GM21619 (cell line): ENCODE measurements around the gene CNGB1.
A peak's percentile ranks its signal among the peaks of the same experiment; 100 is the strongest.
"Not testable (repeated sequence)": the region's sequence is repeated elsewhere in the genome, so short reads cannot be mapped to it uniquely, and the experiment has no call there.

Experiments
- ATAC-seq: cut with Tn5 transposase; IDR thresholded peaks from one replicate; pipeline ENCODE4 v1.9.1; 2021; ENCODE audit not compliant: unreplicated experiment

Gene CNGB1

DNA sequence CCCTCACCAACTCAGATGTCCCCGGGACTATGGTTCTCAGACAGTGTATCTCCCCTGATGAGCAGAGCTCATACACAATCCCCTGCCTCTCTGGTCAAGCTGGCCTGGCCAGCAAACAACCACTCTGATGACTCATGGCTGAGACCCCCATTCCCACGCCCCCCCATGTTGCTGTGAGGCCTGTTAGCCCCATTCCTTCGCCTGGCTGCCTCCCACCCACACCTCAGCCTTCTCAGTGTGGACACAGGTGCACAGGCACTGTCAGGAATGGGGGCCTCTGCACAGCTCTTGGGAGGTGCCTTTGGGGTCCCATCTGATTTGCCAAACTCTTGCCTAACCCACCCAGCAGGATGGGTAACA lies 80.2 kb downstream of the CNGB1 start:
- no peak for ATAC-seq

GRCh38 chr16:57889960-57890751 lies 80.8 kb downstream of the CNGB1 start:
- ATAC-seq = no peak

DNA sequence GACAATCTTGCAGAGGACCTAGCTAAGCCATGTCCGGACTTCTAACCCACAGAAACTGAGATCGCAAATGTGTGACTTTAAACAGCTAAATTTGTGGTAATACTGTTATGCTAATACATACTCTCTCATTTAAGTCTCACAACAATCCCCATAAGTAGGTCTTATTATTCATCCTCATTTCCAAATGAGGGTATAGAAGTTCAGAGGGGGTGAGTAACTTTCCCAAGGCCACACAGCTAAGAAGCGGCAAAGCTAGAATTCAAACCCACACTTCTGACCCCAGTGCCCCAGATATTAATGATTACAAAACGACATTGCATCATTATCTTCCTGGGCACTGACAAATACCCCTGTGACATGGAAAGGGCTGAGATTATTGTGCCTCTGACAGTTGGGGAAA lies 81.4 kb downstream of the CNGB1 start:
- no peak for ATAC-seq

DNA sequence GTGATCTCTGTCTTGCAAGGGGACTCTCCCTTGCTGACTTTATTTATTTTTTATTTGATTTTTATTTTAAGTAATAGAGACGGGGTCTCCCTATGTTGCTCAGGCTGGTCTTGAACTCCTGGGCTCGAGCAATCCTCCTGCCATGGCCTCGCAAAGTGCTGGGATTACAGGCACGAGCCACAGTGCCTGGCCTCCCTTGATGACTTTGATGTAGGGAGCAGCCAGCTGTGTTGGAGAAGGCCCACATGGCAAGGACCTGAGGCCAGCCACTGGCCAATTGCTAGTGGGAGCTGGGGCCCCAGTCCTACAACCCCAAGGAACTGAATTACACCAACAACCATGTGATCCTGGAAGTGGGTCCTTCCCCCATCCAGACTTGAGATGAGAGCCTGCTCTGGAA lies 81.8 kb downstream of the CNGB1 start:
- ATAC-seq = no peak

DNA sequence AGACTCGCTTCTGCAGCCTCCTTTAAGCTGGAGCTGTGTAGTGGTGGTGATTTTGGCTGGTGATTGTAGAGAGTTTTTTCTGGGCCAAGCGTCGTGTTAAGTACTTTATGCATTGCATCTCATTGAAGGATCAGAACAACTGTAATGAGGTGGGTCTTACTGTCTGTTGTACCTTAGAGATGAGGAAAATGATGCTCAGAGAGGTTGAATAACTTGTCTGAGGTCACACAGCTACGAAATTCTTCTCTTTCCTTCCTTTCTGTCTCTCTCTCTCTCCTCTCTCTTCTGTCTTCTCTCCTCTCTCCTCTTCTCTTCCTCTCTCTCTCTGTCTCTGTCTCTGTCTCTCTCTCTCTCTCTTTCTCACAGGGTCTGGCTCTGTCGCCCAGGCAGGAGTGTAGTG lies 82.8 kb downstream of the CNGB1 start:
- no peak for ATAC-seq

DNA sequence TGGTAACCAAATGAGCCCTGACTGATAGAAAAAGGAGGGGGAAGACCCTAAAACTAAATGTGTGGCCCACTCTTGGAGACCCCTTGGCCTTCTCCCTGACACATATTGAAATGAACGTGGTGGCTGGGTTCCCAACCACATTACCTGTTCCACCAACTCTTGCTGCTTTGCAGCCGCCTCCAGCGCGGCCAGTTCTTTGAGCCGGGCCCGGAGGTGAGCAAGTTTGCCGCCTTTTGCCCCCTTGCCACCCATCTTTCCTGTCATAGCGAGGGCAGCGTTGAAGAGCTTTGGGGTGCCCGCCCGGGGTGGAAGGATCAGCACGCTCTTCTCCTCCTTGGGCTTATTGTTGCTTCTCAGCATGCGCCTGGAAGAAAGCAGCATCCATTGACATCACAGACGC lies 83.2 kb downstream of the CNGB1 start:
- ATAC-seq = no peak

- no peak for ATAC-seq
Observed at GRCh38 chr16:57886427-57886826, 84.5 kb downstream of the CNGB1 start.

DNA sequence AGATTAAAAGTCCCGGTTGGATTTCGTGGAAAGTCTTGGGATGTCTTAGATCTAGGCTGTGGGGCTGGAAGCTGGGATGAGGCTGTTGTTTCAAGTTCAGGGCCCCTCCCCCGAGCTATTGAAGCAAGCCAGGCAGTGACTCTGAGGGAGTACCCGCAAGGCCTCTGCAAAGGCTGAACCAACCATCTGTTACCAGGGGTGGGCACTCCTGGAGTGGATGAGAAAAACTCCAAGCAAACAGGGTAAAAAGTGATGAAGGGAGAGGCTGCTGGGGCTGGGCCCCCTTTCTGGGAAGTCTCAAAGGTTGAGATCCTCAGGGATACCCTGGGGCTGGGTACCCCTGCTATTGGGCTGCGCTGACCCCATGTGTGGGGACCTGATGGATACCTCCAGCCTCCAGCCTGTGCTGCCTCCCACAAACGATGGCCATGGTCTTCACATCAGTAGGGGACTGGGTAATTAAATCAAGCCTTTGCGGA lies 86.2 kb downstream of the CNGB1 start:
- no peak for ATAC-seq

- no peak for ATAC-seq
Observed at GRCh38 chr16:57883953-57884654, 86.8 kb downstream of the CNGB1 start.

DNA sequence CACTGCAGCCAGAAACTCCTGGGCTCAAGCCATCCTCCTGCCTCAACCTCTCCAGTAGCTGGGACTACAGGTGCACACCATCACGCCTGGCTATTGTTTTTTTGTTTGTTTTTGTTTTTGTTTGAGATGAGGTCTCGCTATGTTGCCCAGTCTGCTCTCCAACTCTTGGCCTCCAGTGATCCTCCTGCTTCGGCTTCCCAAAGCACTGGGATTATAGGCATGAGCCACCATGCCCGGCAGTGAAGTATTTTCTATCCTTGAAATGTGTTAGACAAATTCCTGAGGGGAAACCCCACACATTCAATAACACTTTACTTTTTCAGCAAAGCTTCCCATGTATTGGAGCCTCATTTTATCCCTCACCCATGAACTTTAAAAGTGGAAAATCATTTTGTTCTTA lies 87.4 kb downstream of the CNGB1 start:
- ATAC-seq = no peak

DNA sequence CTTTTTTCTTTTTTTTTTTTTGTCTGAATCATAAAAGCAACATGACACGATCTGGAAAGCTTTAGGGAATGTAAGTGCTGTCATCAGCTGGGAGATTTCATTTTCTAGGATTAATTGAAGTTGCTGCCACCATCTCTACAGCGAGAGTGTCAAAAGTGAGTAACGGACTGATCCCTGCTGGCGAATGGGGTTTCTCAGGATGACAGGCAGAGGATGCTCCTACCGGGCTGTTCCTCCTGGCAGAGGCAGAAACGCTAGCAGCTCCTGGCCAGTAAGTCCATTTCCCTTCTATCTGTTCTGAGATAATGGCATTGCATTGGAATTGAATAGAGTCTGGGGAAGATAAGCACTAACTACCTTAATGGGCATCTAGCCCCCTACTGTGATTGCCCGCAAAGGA lies 88.1 kb downstream of the CNGB1 start:
- ATAC-seq = no peak

DNA sequence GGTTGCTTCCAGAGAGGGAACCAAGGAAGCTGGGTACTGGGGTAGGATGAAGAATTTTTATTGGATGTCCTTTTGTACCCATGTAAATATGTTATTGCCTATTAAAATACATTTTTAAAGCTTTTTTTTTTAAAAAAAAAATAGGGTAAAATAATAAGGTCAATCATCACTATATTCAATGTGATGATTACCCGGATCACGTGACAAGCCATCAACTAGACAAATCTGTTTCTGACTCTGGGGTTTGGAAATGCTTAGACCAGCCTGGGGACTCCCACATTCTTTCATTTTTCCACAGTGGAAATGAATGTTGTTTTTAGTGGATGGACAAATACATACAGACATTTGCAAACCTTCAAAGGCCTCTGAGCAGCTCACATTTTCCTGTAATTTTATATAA lies 88.7 kb downstream of the CNGB1 start:
- no peak for ATAC-seq

DNA sequence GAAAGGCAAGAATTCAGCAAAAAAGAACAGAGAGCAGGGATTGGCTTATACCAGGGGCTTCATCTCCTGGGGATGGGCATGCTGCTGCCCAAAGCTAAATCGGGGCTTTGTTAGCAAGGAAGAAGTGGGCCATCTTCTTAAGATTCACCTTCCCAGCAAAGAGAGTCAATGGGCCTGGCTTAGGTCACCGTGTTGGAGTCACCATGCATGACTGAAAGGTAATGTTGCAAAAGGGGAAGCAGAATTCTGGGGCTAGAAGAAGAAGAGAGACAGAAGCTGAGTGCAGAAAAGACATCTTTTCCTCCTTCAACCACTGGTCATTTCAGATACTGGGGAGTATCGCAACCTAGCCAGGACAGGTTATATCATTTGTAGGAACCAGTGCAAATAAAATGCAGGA lies 92.3 kb downstream of the CNGB1 start:
- ATAC-seq = no peak

- peak; percentile 77 for ATAC-seq
Observed at GRCh38 chr16:57876210-57876609, 94.7 kb downstream of the CNGB1 start.

GRCh38 chr16:57875347-57875746 lies 95.6 kb downstream of the CNGB1 start:
- no peak for ATAC-seq

DNA sequence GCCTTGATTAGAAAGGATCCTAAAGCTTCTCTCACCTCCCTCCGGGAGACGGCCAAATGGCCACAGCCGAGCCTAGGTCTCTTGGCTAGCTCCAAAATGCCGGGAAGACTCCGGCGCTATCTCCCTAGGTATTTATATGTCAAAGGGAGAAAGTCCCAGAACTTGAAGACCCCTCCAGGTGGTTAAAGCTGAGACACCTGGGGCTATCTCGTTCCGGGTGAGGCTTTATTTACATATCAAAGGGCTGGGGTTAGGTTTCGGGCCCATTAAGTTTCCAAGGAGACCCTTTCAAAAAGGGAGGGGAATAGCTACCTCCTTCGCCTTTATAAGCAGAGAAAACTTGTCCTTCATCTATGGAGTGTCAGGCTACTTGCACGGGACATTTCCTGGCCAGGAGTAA lies 97.7 kb downstream of the CNGB1 start:
- no peak for ATAC-seq

DNA sequence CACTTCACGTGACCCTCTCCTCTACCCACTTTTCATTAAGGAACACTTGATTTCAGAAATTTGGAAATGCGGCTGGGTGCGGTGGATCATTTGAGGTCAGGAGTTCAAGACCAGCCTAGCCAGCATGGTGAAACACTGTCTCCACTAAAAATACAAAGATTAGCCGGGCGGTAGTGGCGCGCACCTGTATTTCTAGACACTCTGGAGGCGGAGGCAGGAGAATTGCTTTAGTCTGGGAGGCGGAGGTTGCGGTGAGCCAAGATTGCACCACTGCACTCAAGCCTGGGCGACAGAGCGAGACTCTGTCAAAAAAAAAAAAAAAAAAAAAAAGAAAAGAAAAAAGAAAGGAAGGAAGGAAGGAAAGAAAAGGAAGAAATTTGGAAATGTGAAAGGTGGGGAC lies 98.2 kb downstream of the CNGB1 start:
- ATAC-seq = not testable (repeated sequence)

GRCh38 chr16:57871456-57871855 lies 99.5 kb downstream of the CNGB1 start:
- ATAC-seq = no peak

DNA sequence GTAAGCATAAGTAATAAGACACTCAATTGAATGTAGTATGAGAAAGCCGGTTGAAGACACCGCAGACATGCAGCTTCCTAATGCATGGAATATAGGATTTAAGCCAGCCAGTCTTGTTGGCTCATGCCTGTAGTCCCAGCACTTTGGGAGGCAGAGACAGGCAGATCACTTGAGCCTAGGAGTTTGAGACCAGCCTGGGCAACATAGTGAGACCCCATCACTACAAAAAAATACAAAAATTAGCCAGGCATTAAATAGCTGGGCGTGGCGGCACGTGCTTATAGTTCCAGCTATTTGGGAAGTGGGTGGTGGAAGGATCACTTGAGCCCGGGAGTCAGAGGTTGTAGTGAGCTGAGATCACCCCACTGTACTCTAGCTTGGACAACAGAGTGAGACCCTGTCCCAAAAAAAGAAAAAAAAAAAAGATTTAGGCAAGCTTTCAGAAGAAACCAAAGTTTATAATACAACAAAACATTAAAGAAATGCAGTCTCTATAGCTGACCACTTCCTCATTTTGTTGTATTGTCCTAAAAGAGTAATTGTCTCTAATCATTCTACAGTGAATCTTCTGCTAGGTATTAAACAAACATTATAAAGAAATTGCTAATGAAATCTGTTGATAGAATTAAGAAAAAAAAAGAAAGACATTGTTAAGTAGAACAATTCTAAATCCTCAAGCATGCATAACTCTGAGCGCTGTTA lies 100.0 kb downstream of the CNGB1 start:
- ATAC-seq = no peak

- no peak for ATAC-seq
Observed at GRCh38 chr16:57868913-57869520, 101.9 kb downstream of the CNGB1 start.

DNA sequence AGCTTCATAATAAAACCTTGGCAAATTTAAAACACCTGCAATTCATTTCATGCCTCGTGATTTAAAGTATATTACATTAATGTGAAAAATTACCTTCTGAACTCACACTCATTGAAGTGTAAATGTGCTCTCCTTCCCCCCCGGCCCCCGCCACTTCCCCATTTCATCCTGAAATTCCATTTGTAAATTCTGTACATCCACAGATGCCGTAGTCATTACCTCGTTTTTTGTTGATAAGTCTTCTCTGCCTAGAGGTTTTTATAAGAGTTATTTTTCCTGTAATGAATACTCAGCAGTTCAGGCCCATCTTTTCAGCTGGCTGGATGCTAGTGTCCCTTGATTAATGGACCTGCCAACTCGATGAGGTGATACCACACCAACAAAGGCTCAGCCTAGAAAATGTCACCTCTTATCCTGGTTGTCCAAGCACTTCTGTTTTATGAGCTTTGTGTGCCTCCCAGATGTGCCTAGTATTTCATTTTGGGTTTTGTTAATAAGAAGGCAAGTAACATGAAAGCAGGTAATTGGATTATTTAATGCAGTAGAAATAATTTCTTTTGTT lies 103.8 kb downstream of the CNGB1 start:
- no peak for ATAC-seq
